ENCODE measurements around the gene RNF145. TPM values are rescaled to one million over a fixed set of nuclear protein-coding genes. Genes with fewer than 3 reads are reported as not detected.

Gene RNF145
- total and polyA plus RNA-seq, 2 of the 13 experiments (the other 11 are each of a cell fraction or from before 2014, with no cell fraction given), result 24.6 TPM

DNA sequence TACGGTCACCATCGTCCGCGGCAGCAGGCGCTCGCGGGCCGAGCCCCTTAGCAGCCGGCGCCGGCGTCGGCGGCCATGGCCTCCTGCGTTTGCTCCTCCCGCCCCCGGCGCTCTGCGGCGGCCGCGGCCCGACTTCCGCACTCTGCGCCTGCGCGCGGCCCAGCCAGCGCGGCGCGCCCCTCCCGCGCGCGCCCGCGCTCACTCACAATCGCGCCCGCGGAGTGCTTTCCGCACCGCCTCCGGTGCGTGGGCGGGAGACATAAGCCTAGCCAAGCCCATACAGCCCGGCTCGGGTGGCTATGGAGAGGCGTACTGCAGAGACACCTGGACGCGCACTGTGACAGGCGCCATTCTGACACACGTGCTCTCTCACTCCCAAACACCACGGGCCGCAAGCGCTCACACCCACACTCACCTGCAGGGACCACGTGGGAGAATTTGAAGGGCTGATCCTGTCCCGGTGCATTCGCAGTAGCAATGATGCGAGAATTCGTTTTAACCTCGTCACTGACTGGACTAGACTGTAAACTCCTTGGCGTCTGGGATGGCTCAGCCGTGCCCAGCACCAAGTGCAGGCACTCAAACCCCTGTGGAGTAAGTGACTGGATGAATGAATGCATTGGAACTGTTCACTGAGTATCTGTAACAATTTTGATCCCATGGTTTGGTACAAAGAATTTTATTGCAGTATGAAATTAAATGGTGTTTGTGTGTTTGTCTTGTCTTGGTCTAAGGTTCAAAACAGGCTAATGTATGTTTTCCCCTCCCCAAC is at the start of gene RNF145 (continued):
- TF ChIP-seq ZNF687 (CRISPR knock-in tag; IDR thresholded peaks at IDR 0.05) (peak; percentile 97), KDM6A (CRISPR knock-in tag; IDR thresholded peaks at IDR 0.05; ENCODE audit: low read depth) (no peak), KDM5A (IDR thresholded peaks at IDR 0.05; ENCODE audit: borderline replicate concordance, low read length) (peak; percentile 37; the same call in 1 of the 2 replicates), IKZF4 (CRISPR knock-in tag; IDR thresholded peaks at IDR 0.05; ENCODE audit: borderline replicate concordance, low read depth, not compliant biosample characterization) (peak; percentile 64), FLYWCH1 (CRISPR knock-in tag; IDR thresholded peaks at IDR 0.05) (no peak), KLF9 (CRISPR knock-in tag; IDR thresholded peaks at IDR 0.05; ENCODE audit: low read depth) (no peak), ZNF772 (CRISPR knock-in tag; IDR thresholded peaks at IDR 0.05) (no peak), MXI1 (IDR thresholded peaks at IDR 0.05; ENCODE audit: borderline replicate concordance, low read depth, low read length) (peak; percentile 92), EZH2 (conservative IDR thresholded peaks at IDR 0.05; ENCODE audit: low read depth, low read length) (no peak), ZIK1 (CRISPR knock-in tag; IDR thresholded peaks at IDR 0.05; ENCODE audit: borderline replicate concordance, low read depth) (no peak; the same call in 1 of the 2 replicates), ZNF251 (CRISPR knock-in tag; IDR thresholded peaks at IDR 0.05) (no peak), BORCS8-MEF2B (CRISPR knock-in tag; IDR thresholded peaks at IDR 0.05) (peak; percentile 74), ZBTB8A (CRISPR knock-in tag; IDR thresholded peaks at IDR 0.05; ENCODE audit: borderline replicate concordance, low read depth) (no peak), BATF2 (CRISPR knock-in tag; IDR thresholded peaks at IDR 0.05) (peak; percentile 84), XBP1 (CRISPR knock-in tag; IDR thresholded peaks at IDR 0.05) (no peak), RELA (CRISPR knock-in tag; IDR thresholded peaks at IDR 0.05) (no peak), ZNF616 (CRISPR knock-in tag; IDR thresholded peaks at IDR 0.05; ENCODE audit: low read depth) (peak; percentile 59; the same call in 1 of the 2 replicates), TOPORS (CRISPR knock-in tag; IDR thresholded peaks at IDR 0.05) (no peak), ZNF383 (CRISPR knock-in tag; IDR thresholded peaks at IDR 0.05; ENCODE audit: borderline replicate concordance) (no peak), ZNF235 (CRISPR knock-in tag; IDR thresholded peaks at IDR 0.05; ENCODE audit: borderline replicate concordance) (no peak), ZNF619 (CRISPR knock-in tag; IDR thresholded peaks at IDR 0.05) (peak; percentile 76; the same call in 1 of the 2 replicates), RAD21 (CRISPR knock-in tag; IDR thresholded peaks at IDR 0.05) (0 out of 2 replicates have a peak, but pooled peaks have one; percentile 10)
- TF ChIP-seq, protein P1, sequence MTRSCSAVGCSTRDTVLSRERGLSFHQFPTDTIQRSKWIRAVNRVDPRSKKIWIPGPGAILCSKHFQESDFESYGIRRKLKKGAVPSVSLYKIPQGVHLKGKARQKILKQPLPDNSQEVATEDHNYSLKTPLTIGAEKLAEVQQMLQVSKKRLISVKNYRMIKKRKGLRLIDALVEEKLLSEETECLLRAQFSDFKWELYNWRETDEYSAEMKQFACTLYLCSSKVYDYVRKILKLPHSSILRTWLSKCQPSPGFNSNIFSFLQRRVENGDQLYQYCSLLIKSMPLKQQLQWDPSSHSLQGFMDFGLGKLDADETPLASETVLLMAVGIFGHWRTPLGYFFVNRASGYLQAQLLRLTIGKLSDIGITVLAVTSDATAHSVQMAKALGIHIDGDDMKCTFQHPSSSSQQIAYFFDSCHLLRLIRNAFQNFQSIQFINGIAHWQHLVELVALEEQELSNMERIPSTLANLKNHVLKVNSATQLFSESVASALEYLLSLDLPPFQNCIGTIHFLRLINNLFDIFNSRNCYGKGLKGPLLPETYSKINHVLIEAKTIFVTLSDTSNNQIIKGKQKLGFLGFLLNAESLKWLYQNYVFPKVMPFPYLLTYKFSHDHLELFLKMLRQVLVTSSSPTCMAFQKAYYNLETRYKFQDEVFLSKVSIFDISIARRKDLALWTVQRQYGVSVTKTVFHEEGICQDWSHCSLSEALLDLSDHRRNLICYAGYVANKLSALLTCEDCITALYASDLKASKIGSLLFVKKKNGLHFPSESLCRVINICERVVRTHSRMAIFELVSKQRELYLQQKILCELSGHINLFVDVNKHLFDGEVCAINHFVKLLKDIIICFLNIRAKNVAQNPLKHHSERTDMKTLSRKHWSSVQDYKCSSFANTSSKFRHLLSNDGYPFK (CRISPR knock-in tag; IDR thresholded peaks at IDR 0.05; ENCODE audit: borderline replicate concordance), result no peak

Measured in HepG2 (cell line).